HL-60/S4 treated with retinoic acid at 250 ng/mL for 4 days and 3 days (cell line): ENCODE measurements around the gene IL6ST.

ENCODE experiments used
- in situ Hi-C: fragments of 300-500 bp; cut with MboI; formaldehyde crosslinking; loops from 2 replicates; pipeline ENCODE4 v1.7.0; 2022; ENCODE audit warnings: low sequenced_read_pairs

IL6ST gene

DNA sequence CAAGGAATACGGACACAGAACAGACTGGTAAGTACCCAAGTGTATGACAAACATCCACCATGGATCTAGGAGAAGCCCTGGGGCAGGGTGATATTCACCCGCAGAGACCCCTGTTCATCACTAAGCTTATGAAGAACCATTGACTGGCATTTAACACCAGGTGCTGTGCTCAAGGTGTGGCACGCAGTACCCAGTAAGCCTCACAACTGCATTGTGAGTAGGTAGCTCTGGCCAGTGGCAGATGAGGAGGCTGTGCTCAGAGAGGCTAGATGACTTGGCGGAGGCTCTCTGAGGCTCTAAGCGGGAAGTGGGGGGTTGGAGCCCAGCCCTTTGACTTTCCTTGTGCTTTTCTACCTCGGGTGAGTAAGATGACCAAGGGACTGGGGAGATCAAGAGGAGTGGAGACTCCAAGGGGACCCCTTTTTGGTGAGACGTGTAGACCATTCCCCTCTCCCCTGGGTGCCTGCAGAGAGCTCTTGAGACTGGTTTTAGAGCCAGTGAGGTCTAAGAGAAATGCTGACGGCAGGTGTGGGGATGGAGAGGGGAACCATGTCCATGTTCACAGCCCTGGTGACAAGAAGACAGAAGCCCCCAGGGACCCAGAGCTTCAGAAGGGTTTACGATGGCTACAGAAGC, 70.8 kb downstream of the IL6ST start:
- in situ Hi-C loops = no loop called here

- in situ Hi-C loops = no loop called here
These were observed 71.5 kb downstream of the IL6ST start for GRCh38 chr5:55923177-55923771.

- in situ Hi-C loops = no loop called here
These were observed 73.1 kb downstream of the IL6ST start for GRCh38 chr5:55921617-55922016.

GRCh38 chr5:55920784-55921183, 74.0 kb downstream of the IL6ST start:
- in situ Hi-C loops = no loop called here

DNA sequence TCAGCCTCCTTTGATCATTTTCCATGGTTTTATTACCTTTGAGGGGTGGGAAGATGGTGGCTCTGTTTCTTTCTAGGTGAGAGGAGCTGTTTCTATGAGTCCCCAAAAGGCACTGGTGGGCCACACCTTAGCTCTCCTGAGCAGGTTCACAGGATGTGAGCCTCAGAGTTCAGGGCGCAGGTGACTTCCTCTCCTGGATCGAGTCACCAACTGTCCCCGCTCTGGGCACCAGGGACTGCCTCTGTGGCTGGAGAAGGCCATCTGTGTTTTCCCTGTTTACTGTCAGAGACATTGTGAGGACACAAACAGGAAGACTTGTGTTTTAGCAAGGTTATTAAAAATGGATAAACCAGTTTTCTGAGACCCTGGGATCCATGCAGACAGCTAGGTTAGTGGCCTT, 75.1 kb downstream of the IL6ST start:
- in situ Hi-C loops = no loop called here

DNA sequence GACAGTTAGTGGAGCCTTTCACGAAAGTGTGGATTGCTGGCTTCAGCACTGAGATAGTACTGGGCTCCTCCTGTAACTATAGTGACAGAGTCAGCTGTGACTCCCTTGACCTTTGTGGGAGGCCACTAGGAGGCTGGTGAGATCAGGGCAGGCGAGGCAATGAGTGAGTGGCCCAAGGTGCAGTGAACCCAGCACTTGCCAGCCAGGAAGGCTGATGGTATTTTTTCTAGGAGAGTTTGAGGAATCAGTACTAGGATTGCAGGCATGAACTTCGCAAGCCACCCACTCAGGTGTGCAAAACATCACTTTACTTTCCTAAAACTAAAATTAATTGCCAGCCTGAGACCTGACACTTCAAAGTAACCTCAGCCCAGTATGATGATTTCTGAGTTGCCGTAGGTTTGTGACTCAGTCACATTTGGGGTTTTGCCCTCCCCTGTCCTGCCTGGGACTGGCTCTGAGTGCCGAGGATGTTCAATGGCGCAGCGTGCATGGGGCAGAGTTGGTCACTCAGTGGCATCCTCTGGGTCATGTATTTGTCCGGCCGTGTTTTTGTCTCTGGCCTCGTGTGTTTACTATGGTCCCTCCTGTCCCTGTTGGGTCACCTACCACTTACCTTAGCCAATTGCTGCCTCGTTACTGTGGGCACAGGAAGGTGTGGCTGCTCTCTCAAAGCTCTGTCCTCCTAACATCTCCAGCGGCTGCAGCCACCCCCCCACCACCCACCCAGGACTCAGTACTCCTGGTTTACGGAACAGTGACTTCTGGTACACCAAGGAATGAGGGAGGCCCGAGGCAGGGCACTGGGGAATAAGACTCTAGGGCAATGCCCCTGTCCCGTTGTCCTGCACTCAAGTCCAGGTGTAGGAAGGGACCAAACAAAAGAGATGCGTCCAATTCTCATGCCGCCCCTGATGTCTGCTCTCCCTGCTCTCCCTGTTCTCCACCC, 76.4 kb downstream of the IL6ST start:
- in situ Hi-C loops = no loop called here

GRCh38 chr5:55917402-55918086, 77.2 kb downstream of the IL6ST start:
- in situ Hi-C loops = no loop called here

- in situ Hi-C loops = no loop called here
These were observed 77.8 kb downstream of the IL6ST start for GRCh38 chr5:55916986-55917385.

GRCh38 chr5:55915783-55916182, 79.0 kb downstream of the IL6ST start:
- in situ Hi-C loops = no loop called here

DNA sequence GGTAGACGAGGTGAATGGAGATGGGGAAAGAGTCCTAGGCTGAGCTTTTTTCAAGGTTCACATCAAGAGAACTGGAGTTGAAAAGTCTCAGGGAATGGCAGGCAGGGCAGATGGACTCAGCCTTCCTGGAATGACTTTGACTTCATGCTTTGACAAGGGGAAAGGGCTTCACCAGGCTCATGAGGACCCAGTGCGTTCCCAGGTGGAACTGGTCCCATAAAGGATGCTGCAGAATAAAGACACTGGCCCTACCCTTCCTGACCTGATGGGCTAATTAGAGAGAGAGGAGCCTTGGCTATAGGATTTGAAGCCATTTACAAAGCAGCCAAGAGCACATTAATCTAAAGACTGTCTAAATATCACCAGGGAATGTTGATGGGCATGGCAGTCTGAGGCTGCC, 79.8 kb downstream of the IL6ST start:
- in situ Hi-C loops = no loop called here

- in situ Hi-C loops = no loop called here
These were observed 81.0 kb downstream of the IL6ST start for GRCh38 chr5:55913466-55914413.

DNA sequence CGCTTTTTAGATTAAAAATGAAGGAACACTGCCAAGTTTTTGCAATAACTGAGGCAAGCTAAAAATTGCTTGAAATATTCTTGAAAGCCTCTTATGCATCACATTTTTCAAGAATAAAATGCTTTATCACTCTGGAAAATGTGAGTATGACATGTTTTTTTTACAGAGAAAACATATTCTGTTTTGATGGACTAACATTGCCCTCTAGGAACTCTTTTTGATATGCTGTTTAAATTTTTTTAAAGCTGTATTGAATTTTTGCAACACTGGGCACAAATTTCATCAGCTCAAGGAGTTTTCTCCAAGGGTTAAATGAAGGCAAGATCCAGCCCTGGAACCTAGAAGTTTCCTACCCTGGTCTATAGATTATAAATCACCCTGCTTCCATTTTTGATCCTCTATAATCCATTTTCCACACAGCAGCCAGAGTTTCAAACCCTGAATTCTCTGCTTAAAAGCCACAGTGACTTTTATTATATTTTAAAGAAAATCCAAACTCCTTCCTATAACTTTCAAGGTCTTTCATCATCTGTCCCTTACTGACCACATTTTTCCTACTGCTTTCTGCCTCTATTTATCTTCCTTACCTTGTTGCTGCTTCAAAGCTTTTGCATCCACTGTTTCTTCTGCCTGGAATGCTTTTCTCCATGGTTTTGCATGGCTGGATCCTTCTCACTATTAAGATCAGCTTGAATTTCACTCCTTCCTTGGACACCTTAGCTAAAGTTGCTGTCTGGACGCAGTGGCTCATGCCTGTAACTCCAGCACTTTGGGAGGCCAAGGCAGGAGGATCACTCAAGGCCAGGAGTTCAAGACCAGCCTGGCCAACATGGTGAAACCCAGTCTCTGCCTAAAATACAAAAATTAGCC, 82.7 kb downstream of the IL6ST start:
- in situ Hi-C loops = no loop called here

DNA sequence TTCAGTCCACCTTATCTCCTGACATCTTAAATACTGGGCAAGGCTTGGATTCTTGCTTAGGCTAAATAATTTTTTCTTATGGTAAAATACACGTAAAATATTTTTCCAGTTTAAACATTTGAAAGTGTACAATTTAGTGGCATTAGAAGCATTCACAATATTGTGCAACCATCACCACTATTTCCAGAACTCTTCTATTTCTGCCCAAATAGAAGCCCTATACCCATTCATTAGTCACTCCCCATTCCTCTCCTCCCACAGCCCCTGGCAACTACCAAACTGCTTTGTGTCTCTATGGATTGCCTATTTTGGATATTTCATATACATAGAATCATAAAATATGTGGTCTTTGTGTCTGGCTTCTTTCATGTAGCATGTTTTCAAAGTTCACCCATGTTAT, 86.0 kb downstream of the IL6ST start:
- in situ Hi-C loops = no loop called here

GRCh38 chr5:55907927-55908326, 86.8 kb downstream of the IL6ST start:
- in situ Hi-C loops = no loop called here

- in situ Hi-C loops = no loop called here
These were observed 89.5 kb downstream of the IL6ST start for GRCh38 chr5:55905251-55905650.

- in situ Hi-C loops = no loop called here
These were observed 90.6 kb downstream of the IL6ST start for GRCh38 chr5:55904152-55904551.

GRCh38 chr5:55903121-55903701, 91.6 kb downstream of the IL6ST start:
- in situ Hi-C loops = no loop called here

DNA sequence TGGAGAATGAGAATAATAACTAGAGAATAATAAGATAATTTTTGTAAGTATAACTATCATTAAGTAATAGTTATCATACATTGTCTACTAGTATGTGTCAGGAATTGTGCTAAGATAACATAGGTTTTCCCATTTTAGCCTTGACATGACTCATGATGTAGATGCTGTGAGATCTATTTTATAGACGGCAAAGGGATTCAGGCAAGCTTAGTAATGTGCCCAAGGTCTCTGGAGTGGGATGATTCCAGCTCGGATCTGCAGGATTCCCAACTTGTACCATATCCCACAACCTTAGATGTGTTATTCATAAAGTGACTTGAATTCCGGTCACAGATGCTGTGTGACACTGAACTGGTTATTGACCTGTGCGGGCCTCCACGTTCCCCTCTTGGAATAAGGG, 92.1 kb downstream of the IL6ST start:
- in situ Hi-C loops = no loop called here

- in situ Hi-C loops = no loop called here
These were observed 94.0 kb downstream of the IL6ST start for GRCh38 chr5:55900776-55901175.
